HEK293 (cell line): ENCODE data around the gene ETS2.

ENCODE experiments used
- GLI4 ChIP-seq: fragments of 450-650 bp; formaldehyde crosslinking; IDR thresholded peaks from 2 replicates; pipeline ENCODE4 v1.5.1; 2016; ENCODE audit warnings: missing biosample characterization, missing genetic modification characterization
- ZNF274 ChIP-seq, 2 experiments: fragments of 200-500 bp in 1 of 2; fragments of 450-650 bp in 1 of 2; sonication (Bioruptor generic) in 1 of 2; formaldehyde crosslinking in 1 of 2; IDR thresholded peaks; 2 replicates each; pipeline versions ENCODE4 v1.5.1 to v1.6.1; 2014 to 2016; ENCODE audit warnings: borderline replicate concordance in 1 of 2, inconsistent platforms in 1 of 2, low read length in 1 of 2, missing biosample characterization in 1 of 2, missing genetic modification characterization in 1 of 2
- ZNF423 ChIP-seq: fragments of 450-650 bp; formaldehyde crosslinking; IDR thresholded peaks from 2 replicates; pipeline ENCODE4 v1.5.1; 2016; ENCODE audit warnings: missing biosample characterization, missing genetic modification characterization
- ZNF488 ChIP-seq: fragments of 450-650 bp; formaldehyde crosslinking; IDR thresholded peaks from 2 replicates; pipeline ENCODE4 v1.5.1; 2016; ENCODE audit warnings: missing biosample characterization, missing genetic modification characterization
- ZNF501 ChIP-seq: fragments of 450-650 bp; formaldehyde crosslinking; IDR thresholded peaks from 2 replicates; pipeline ENCODE4 v1.5.1; 2016; ENCODE audit warnings: missing biosample characterization, missing genetic modification characterization
- ZNF645 ChIP-seq: fragments of 450-650 bp; formaldehyde crosslinking; IDR thresholded peaks from 2 replicates; pipeline ENCODE4; 2016; ENCODE audit warnings: missing biosample characterization, missing genetic modification characterization
- ZNF670 ChIP-seq: fragments of 450-650 bp; formaldehyde crosslinking; IDR thresholded peaks from 2 replicates; pipeline ENCODE4 v1.5.1; 2016; ENCODE audit warnings: missing biosample characterization, missing genetic modification characterization, low read depth
- TF ChIP-seq, protein P1 (sequence below): fragments of 450-650 bp; formaldehyde crosslinking; IDR thresholded peaks from 2 replicates; pipeline ENCODE4 v1.5.1; 2016; ENCODE audit warnings: missing biosample characterization, missing genetic modification characterization

- TF ChIP-seq, protein P1, sequence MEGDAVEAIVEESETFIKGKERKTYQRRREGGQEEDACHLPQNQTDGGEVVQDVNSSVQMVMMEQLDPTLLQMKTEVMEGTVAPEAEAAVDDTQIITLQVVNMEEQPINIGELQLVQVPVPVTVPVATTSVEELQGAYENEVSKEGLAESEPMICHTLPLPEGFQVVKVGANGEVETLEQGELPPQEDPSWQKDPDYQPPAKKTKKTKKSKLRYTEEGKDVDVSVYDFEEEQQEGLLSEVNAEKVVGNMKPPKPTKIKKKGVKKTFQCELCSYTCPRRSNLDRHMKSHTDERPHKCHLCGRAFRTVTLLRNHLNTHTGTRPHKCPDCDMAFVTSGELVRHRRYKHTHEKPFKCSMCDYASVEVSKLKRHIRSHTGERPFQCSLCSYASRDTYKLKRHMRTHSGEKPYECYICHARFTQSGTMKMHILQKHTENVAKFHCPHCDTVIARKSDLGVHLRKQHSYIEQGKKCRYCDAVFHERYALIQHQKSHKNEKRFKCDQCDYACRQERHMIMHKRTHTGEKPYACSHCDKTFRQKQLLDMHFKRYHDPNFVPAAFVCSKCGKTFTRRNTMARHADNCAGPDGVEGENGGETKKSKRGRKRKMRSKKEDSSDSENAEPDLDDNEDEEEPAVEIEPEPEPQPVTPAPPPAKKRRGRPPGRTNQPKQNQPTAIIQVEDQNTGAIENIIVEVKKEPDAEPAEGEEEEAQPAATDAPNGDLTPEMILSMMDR (tag by site-specific recombination): no peak
- no peak for TF ChIP-seq ZNF274 (IDR thresholded peaks at IDR 0.05; ENCODE audit: low read length)
- TF ChIP-seq ZNF274 (tag by site-specific recombination; IDR thresholded peaks at IDR 0.05; ENCODE audit: borderline replicate concordance): no peak
- no peak for TF ChIP-seq ZNF645
- TF ChIP-seq ZNF501 (tag by site-specific recombination): no peak
- no peak for TF ChIP-seq ZNF488
- TF ChIP-seq GLI4: no peak
- TF ChIP-seq ZNF670 (tag by site-specific recombination): no peak
- TF ChIP-seq ZNF423 (tag by site-specific recombination): no peak
Observed at GRCh38 chr21:38803075-38803660, 2.6 kb upstream of the ETS2 start.
